OCI-LY1 (cell line): ENCODE measurements around the gene NKIRAS2.

Experiments used
- H2AFZ ChIP-seq: fragments of 200-600 bp; sonication (generic), shearing (Covaris generic); 2 replicates; pipeline ENCODE4 v1.6.0; 2014; ENCODE audit warnings: antibody characterized with exemption, mild to moderate bottlenecking, low read length
- H3F3A ChIP-seq: fragments of 200-600 bp; sonication (generic), shearing (Covaris generic); 2 replicates; pipeline ENCODE4 v1.6.0; 2014; ENCODE audit warnings: mild to moderate bottlenecking, antibody characterized with exemption, low read length, moderate library complexity; ENCODE audit not compliant: insufficient read depth
- H3K27ac ChIP-seq: fragments of 200-600 bp; sonication (generic); 2 replicates; pipeline ENCODE4 v1.5.1; 2014; ENCODE audit warnings: low read length, mixed run types, mild to moderate bottlenecking, low read depth; ENCODE audit not compliant: poor library complexity, severe bottlenecking
- H3K27me3 ChIP-seq: fragments of 200-600 bp; sonication (generic); 2 replicates; pipeline ENCODE4 v1.6.0; 2014; ENCODE audit warnings: antibody characterized with exemption, mild to moderate bottlenecking, low read length, moderate library complexity; ENCODE audit not compliant: insufficient read depth
- H3K36me3 ChIP-seq: fragments of 200-600 bp; sonication (generic); 2 replicates; pipeline ENCODE4 v1.6.1; 2014; ENCODE audit warnings: mild to moderate bottlenecking, antibody characterized with exemption, low read length, moderate library complexity, mixed read lengths; ENCODE audit not compliant: insufficient read depth
- H3K4me1 ChIP-seq: fragments of 200-600 bp; sonication (generic); 2 replicates; pipeline ENCODE4 v1.5.1; 2014; ENCODE audit warnings: mild to moderate bottlenecking, low read length, moderate library complexity; ENCODE audit not compliant: insufficient read depth, severe bottlenecking
- H3K4me2 ChIP-seq: fragments of 200-600 bp; sonication (generic), shearing (Covaris generic); 2 replicates; pipeline ENCODE4 v1.6.1; 2014; ENCODE audit warnings: low read length
- H3K4me3 ChIP-seq: fragments of 200-600 bp; sonication (generic); 2 replicates; pipeline ENCODE4 v1.5.1; 2014; ENCODE audit warnings: low read length, low read depth, mild to moderate bottlenecking, mixed read lengths; ENCODE audit not compliant: poor library complexity, severe bottlenecking
- H3K79me2 ChIP-seq: fragments of 200-600 bp; shearing (Covaris generic); 2 replicates; pipeline ENCODE4 v1.6.1; 2016; ENCODE audit warnings: mixed run types, low read length, mixed read lengths; ENCODE audit not compliant: insufficient read depth
- H3K9ac ChIP-seq: fragments of 200-600 bp; sonication (generic), shearing (Covaris generic); 2 replicates; pipeline ENCODE4 v1.6.1; 2014; ENCODE audit warnings: mild to moderate bottlenecking, low read length, mixed read lengths
- H3K9me2 ChIP-seq: fragments of 200-600 bp; sonication (generic), shearing (Covaris generic); 2 replicates; pipeline ENCODE4 v1.6.1; 2014; ENCODE audit warnings: low read depth, mild to moderate bottlenecking, low read length, mixed read lengths
- H3K9me3 ChIP-seq: fragments of 200-600 bp; shearing (Covaris generic); 2 replicates; pipeline ENCODE4 v1.6.1; 2014; ENCODE audit warnings: low read length, mixed read lengths
- H4K20me1 ChIP-seq: fragments of 200-600 bp; sonication (generic), shearing (Covaris generic); 2 replicates; pipeline ENCODE4 v1.6.0; 2016; ENCODE audit warnings: mild to moderate bottlenecking, low read length; ENCODE audit not compliant: insufficient read depth
- EZH2 ChIP-seq: fragments of 200-600 bp; sonication (generic), shearing (Covaris generic); IDR thresholded peaks from 2 replicates; pipeline ENCODE4 v1.8.0; 2017; ENCODE audit warnings: borderline replicate concordance, mixed run types, mild to moderate bottlenecking, antibody characterized with exemption, low read length, moderate library complexity, mixed read lengths
- TF ChIP-seq, protein P1 (sequence below): fragments of 200-600 bp; sonication (generic), shearing (Covaris generic); IDR thresholded peaks from 2 replicates; pipeline ENCODE4 v1.5.1; 2017; ENCODE audit warnings: mild to moderate bottlenecking, antibody characterized with exemption, low read length, moderate library complexity, mixed read lengths

Gene NKIRAS2

DNA sequence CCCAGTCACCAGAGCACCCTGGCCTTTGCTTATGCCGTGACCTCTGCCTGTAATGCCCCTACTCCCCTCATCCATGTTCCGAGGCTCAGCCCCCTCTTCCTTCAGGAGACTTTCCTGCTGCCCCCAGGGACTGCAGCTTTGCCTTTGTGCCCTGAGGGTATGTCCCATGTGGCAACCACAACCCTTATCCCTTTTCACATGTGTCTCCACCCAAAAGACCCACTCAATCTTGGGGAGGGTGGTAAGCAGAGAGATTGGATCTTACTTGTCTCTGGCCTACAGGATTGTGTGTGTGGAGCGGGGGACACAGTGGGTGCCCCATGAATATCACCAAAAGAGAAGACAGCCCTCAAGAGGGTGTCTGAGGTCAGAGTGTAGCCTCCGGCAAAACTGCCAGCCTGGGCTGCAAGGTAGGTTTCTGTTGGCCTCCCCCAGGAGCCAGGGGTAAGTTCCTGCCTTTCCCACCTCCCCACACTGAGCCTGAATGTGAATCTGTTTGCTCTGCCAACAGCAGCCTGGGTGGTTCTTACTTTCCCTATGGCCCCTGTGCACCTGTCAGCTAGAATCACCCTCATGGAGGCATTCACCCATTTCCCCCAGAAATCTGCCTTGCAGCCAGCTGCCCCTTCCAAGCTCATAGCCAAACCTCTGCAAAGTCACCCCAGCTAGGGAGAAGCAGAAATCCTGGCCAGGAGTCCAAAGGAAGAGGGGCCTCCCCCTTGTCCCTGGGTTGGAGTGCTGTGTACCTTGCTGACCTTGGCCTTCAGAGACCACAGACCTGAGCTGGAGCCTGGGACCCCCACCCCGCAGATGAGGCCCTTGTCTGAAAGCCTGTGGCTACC, 42.0 kb downstream of the NKIRAS2 start:
- peaks cover 10% of the 10 kb centered on the region; the same call in 1 of the 2 replicates for H3K27me3 ChIP-seq
- H3K9ac ChIP-seq = no peak overlapping the region
- TF ChIP-seq, protein P1, sequence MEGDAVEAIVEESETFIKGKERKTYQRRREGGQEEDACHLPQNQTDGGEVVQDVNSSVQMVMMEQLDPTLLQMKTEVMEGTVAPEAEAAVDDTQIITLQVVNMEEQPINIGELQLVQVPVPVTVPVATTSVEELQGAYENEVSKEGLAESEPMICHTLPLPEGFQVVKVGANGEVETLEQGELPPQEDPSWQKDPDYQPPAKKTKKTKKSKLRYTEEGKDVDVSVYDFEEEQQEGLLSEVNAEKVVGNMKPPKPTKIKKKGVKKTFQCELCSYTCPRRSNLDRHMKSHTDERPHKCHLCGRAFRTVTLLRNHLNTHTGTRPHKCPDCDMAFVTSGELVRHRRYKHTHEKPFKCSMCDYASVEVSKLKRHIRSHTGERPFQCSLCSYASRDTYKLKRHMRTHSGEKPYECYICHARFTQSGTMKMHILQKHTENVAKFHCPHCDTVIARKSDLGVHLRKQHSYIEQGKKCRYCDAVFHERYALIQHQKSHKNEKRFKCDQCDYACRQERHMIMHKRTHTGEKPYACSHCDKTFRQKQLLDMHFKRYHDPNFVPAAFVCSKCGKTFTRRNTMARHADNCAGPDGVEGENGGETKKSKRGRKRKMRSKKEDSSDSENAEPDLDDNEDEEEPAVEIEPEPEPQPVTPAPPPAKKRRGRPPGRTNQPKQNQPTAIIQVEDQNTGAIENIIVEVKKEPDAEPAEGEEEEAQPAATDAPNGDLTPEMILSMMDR = no peak
- TF ChIP-seq EZH2 = no peak

GRCh38 chr17:42062681-42063080, 42.8 kb downstream of the NKIRAS2 start:
- Histone ChIP-seq H3K9ac (no peak overlapping the region), H2AFZ (no peak overlapping the region), H3K79me2 (no peaks in the 10 kb centered on the region), H3K9me3 (no peaks in the 10 kb centered on the region), H3K9me2 (no peaks in the 10 kb centered on the region), H3K27me3 (peaks cover 10% of the 10 kb centered on the region; the same call in 1 of the 2 replicates), H3K27ac (no peak overlapping the region), H3F3A (no peaks in the 10 kb centered on the region), H3K36me3 (no peaks in the 10 kb centered on the region), H3K4me3 (no peak overlapping the region), H3K4me1 (peaks cover 7% of the 10 kb centered on the region), H3K4me2 (no peak overlapping the region), H4K20me1 (no peaks in the 10 kb centered on the region)
- TF ChIP-seq, protein P1 = no peak
- no peak for TF ChIP-seq EZH2

More for the DNA sequence above, 42.0 kb downstream of the NKIRAS2 start:
- H3F3A ChIP-seq = no peaks in the 10 kb centered on the region
- H3K4me1 ChIP-seq = peaks cover 7% of the 10 kb centered on the region
- no peak overlapping the region for H3K4me2 ChIP-seq
- H4K20me1 ChIP-seq = no peaks in the 10 kb centered on the region
- no peak overlapping the region for H3K27ac ChIP-seq
- H3K4me3 ChIP-seq = no peak overlapping the region
- no peaks in the 10 kb centered on the region for H3K9me3 ChIP-seq
- H2AFZ ChIP-seq = no peak overlapping the region
- no peaks in the 10 kb centered on the region for H3K79me2 ChIP-seq
- no peaks in the 10 kb centered on the region; the same call in 1 of the 2 replicates for H3K36me3 ChIP-seq
- no peaks in the 10 kb centered on the region for H3K9me2 ChIP-seq

- H3K36me3 ChIP-seq = no peaks in the 10 kb centered on the region
- no peak overlapping the region for H3K9ac ChIP-seq
- TF ChIP-seq, protein P1 = no peak
- no peak for TF ChIP-seq EZH2
- H3K4me2 ChIP-seq = no peak overlapping the region
- peaks cover 6% of the 10 kb centered on the region; the same call in 1 of the 2 replicates for H3K27me3 ChIP-seq
- H3K9me3 ChIP-seq = no peaks in the 10 kb centered on the region
- H3K9me2 ChIP-seq = no peaks in the 10 kb centered on the region
- no peaks in the 10 kb centered on the region for H4K20me1 ChIP-seq
- no peaks in the 10 kb centered on the region for H3K79me2 ChIP-seq
- no peak overlapping the region for H3K4me3 ChIP-seq
- H3K27ac ChIP-seq = no peak overlapping the region
- H2AFZ ChIP-seq = no peak overlapping the region
- H3F3A ChIP-seq = no peaks in the 10 kb centered on the region
- H3K4me1 ChIP-seq = peaks cover 7% of the 10 kb centered on the region
Observed at GRCh38 chr17:42065201-42065600, 45.3 kb downstream of the NKIRAS2 start.
